ENCODE data around the gene VPS13C.

- no peak for TF ChIP-seq CTCF (IDR thresholded peaks at IDR 0.05)
- no peak for TF ChIP-seq EZH2phosphoT487 (IDR thresholded peaks at IDR 0.05)
- no peak for TF ChIP-seq EZH2 (IDR thresholded peaks at IDR 0.05)
Measured at GRCh38 chr15:61917457-61917856, 142.8 kb downstream of the VPS13C start.

All from neural progenitor cell (in vitro differentiated cells).